Type B pancreatic cell (in vitro differentiated cells): Measurements from ENCODE around the gene POU6F2. TPM values are rescaled to one million over a fixed set of nuclear protein-coding genes. Genes with fewer than 3 reads are reported as not detected.

ENCODE experiments used
- DNase-seq: peaks from one replicate; pipeline ENCODE4 v3.0.0; 2021; ENCODE audit warnings: mixed read lengths; ENCODE audit not compliant: unreplicated experiment; ENCODE audit errors: extremely low spot score
- H3K27ac Mint-ChIP-seq: 2 replicates; pipeline ENCODE4 v1.8.0; 2021; ENCODE audit warnings: mild to moderate bottlenecking, mixed read lengths
- H3K27me3 Mint-ChIP-seq: 2 replicates; pipeline ENCODE4 v1.8.0; 2021; ENCODE audit warnings: mixed read lengths
- H3K36me3 Mint-ChIP-seq: 2 replicates; pipeline ENCODE4 v1.8.0; 2021; ENCODE audit warnings: mixed read lengths
- H3K4me1 Mint-ChIP-seq: one replicate; pipeline ENCODE4 v1.8.0; 2021; ENCODE audit warnings: mixed read lengths; ENCODE audit not compliant: unreplicated experiment
- H3K4me3 Mint-ChIP-seq: 2 replicates; pipeline ENCODE4 v1.8.0; 2021; ENCODE audit warnings: mild to moderate bottlenecking, mixed read lengths
- H3K9me3 Mint-ChIP-seq: 2 replicates; pipeline ENCODE4 v1.8.0; 2021; ENCODE audit warnings: mixed read lengths
- total RNA-seq: library from RNA; stranded (reverse); gene quantifications from 2 replicates; pipeline ENCODE4 v1.2.1, GENCODE V29; 2021; ENCODE audit warnings: low replicate concordance
- TF ChIP-seq, protein P1 (sequence below): fragments of 200-600 bp; sonication (generic); conservative IDR thresholded peaks from 2 replicates; pipeline ENCODE4 v1.5.0; 2021; ENCODE audit warnings: antibody characterized with exemption, mild to moderate bottlenecking

The POU6F2 gene
- total RNA-seq, 1 donor from 2014 or later: 1.4 TPM

DNA sequence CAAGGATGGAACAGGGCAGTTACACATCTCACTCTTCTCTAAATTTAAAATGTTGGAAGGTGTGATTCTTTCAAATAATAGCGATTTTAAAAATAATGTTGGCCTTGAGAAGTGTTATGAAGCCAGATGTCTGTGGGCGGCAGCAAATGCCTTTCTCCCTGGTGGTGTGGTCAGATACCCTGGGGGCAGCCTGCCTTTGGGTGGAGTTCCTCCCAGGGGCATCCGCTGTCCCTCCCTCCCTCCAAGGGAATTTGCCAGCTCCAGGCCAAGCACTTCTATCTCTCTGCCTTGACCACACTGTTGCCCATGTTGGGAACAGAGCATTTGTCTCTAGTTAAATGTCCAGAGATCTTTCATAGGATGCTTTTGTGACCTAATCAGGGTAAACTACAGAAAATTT lies 121.4 kb downstream of the POU6F2 start:
- H3K27ac Mint-ChIP-seq: no peak overlapping the region
- no peak overlapping the region for H3K4me3 Mint-ChIP-seq
- H3K27me3 Mint-ChIP-seq: no peaks in the 10 kb centered on the region
- no peaks in the 10 kb centered on the region for H3K9me3 Mint-ChIP-seq
- no peaks in the 10 kb centered on the region for H3K4me1 Mint-ChIP-seq
- H3K36me3 Mint-ChIP-seq: no peaks in the 10 kb centered on the region
- TF ChIP-seq, protein P1, sequence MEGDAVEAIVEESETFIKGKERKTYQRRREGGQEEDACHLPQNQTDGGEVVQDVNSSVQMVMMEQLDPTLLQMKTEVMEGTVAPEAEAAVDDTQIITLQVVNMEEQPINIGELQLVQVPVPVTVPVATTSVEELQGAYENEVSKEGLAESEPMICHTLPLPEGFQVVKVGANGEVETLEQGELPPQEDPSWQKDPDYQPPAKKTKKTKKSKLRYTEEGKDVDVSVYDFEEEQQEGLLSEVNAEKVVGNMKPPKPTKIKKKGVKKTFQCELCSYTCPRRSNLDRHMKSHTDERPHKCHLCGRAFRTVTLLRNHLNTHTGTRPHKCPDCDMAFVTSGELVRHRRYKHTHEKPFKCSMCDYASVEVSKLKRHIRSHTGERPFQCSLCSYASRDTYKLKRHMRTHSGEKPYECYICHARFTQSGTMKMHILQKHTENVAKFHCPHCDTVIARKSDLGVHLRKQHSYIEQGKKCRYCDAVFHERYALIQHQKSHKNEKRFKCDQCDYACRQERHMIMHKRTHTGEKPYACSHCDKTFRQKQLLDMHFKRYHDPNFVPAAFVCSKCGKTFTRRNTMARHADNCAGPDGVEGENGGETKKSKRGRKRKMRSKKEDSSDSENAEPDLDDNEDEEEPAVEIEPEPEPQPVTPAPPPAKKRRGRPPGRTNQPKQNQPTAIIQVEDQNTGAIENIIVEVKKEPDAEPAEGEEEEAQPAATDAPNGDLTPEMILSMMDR: no peak
- no peak for DNase-seq

GRCh38 chr7:39100270-39100669 lies 122.6 kb downstream of the POU6F2 start:
- no peaks in the 10 kb centered on the region for H3K27me3 Mint-ChIP-seq
- H3K4me3 Mint-ChIP-seq: no peak overlapping the region
- DNase-seq: no peak
- no peak overlapping the region for H3K27ac Mint-ChIP-seq
- TF ChIP-seq, protein P1: no peak
- H3K4me1 Mint-ChIP-seq: no peaks in the 10 kb centered on the region
- H3K9me3 Mint-ChIP-seq: no peaks in the 10 kb centered on the region
- no peaks in the 10 kb centered on the region for H3K36me3 Mint-ChIP-seq

DNA sequence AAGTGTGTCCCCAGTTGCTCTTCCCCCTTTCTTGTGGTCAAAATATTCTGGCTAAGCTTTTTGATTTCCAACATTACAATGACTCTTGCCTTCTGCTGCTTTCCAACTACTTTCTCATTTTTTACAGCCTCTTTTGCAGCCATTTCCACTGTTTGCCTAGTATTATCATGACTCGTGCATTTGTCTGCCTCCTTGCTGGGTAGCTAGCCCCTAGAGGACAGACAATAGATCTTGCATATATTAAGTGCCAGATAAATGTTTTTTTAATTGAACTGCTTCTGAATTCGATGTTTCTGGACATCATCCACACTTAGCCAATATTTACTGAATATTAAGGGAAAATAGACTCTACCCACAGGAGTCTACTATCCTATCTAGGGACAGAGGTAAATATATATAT lies 124.5 kb downstream of the POU6F2 start:
- Mint-ChIP-seq H3K9me3 (no peaks in the 10 kb centered on the region), H3K27me3 (no peaks in the 10 kb centered on the region), H3K36me3 (no peaks in the 10 kb centered on the region), H3K4me3 (no peak overlapping the region), H3K27ac (no peak overlapping the region), H3K4me1 (no peaks in the 10 kb centered on the region)
- TF ChIP-seq, protein P1: no peak
- DNase-seq: no peak

GRCh38 chr7:39105720-39106119 lies 128.0 kb downstream of the POU6F2 start:
- Mint-ChIP-seq H3K36me3 (no peaks in the 10 kb centered on the region), H3K27ac (no peak overlapping the region), H3K9me3 (no peaks in the 10 kb centered on the region), H3K27me3 (no peaks in the 10 kb centered on the region), H3K4me3 (no peak overlapping the region), H3K4me1 (no peaks in the 10 kb centered on the region)
- TF ChIP-seq, protein P1: no peak
- DNase-seq: no peak

DNA sequence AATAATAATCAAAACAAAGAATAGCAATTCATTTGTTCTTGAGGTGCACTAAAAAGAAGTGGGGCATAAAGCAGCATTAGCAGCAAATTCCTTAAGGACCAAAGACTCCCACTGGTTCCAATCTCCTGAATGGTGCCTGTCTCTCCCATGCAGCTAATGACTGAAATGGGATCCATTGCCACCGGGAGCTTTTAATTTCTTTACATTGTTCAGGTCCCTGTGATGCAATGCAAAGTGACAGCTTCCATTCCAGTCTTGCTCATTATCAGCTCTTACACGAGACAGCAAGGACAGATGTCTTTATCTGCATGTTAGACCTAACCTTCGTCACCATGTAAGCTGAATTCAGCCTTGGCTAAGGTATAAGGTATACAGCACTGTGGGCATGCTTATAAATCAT lies 148.1 kb downstream of the POU6F2 start:
- Mint-ChIP-seq H3K27ac (no peak overlapping the region), H3K36me3 (no peaks in the 10 kb centered on the region), H3K27me3 (no peaks in the 10 kb centered on the region), H3K9me3 (no peaks in the 10 kb centered on the region), H3K4me3 (no peak overlapping the region), H3K4me1 (no peaks in the 10 kb centered on the region)
- TF ChIP-seq, protein P1: no peak
- no peak for DNase-seq

GRCh38 chr7:39127058-39127457 lies 149.3 kb downstream of the POU6F2 start:
- TF ChIP-seq, protein P1: no peak
- Mint-ChIP-seq H3K9me3 (no peaks in the 10 kb centered on the region), H3K4me1 (no peaks in the 10 kb centered on the region), H3K27ac (no peak overlapping the region), H3K27me3 (no peaks in the 10 kb centered on the region), H3K36me3 (no peaks in the 10 kb centered on the region), H3K4me3 (no peak overlapping the region)
- no peak for DNase-seq
